ENCODE results near the gene ADARB2.

The ADARB2 gene

GRCh38 chr10:1216574-1217236 is 520.6 kb downstream of the ADARB2 start:
- DNase-seq (ENCODE audit: low read depth in 2 of 3, low spot score in 1 of 3): no peak

- DNase-seq (ENCODE audit: low read depth in 2 of 3, low spot score in 1 of 3): no peak
These were observed 521.3 kb downstream of the ADARB2 start for GRCh38 chr10:1215862-1216573.

GRCh38 chr10:1214882-1215540 is 522.3 kb downstream of the ADARB2 start:
- DNase-seq (ENCODE audit: low read depth in 2 of 3, low spot score in 1 of 3): no peak

- no peak for DNase-seq (ENCODE audit: low read depth in 2 of 3, low spot score in 1 of 3)
These were observed 523.2 kb downstream of the ADARB2 start for GRCh38 chr10:1214071-1214675.

- no peak for DNase-seq (ENCODE audit: low read depth in 2 of 3, low spot score in 1 of 3)
These were observed 523.9 kb downstream of the ADARB2 start for GRCh38 chr10:1213252-1214070.

- DNase-seq (ENCODE audit: low read depth in 2 of 3, low spot score in 1 of 3): no peak
These were observed 524.7 kb downstream of the ADARB2 start for GRCh38 chr10:1212571-1213141.

- no peak for DNase-seq (ENCODE audit: low read depth in 2 of 3, low spot score in 1 of 3)
These were observed 525.3 kb downstream of the ADARB2 start for GRCh38 chr10:1211844-1212570.

GRCh38 chr10:1210667-1211066 is 526.7 kb downstream of the ADARB2 start:
- DNase-seq (ENCODE audit: low read depth in 2 of 3, low spot score in 1 of 3): no peak

GRCh38 chr10:1209355-1209979 is 527.9 kb downstream of the ADARB2 start:
- DNase-seq (ENCODE audit: low read depth in 2 of 3, low spot score in 1 of 3): no peak

GRCh38 chr10:1208366-1209311 is 528.7 kb downstream of the ADARB2 start:
- DNase-seq (ENCODE audit: low read depth in 2 of 3, low spot score in 1 of 3): no peak

GRCh38 chr10:1206601-1207000 is 530.7 kb downstream of the ADARB2 start:
- no peak for DNase-seq (ENCODE audit: low read depth in 2 of 3, low spot score in 1 of 3)

GRCh38 chr10:1206101-1206500 is 531.2 kb downstream of the ADARB2 start:
- DNase-seq (ENCODE audit: low read depth in 2 of 3, low spot score in 1 of 3): no peak

GRCh38 chr10:1205450-1206030 is 531.8 kb downstream of the ADARB2 start:
- no peak for DNase-seq (ENCODE audit: low read depth in 2 of 3, low spot score in 1 of 3)

- DNase-seq (ENCODE audit: low read depth in 2 of 3, low spot score in 1 of 3): no peak
These were observed 532.6 kb downstream of the ADARB2 start for GRCh38 chr10:1204434-1205326.

GRCh38 chr10:1203704-1204103 is 533.6 kb downstream of the ADARB2 start:
- no peak for DNase-seq (ENCODE audit: low read depth in 2 of 3, low spot score in 1 of 3)

- no peak for DNase-seq (ENCODE audit: low read depth in 2 of 3, low spot score in 1 of 3)
These were observed 534.1 kb downstream of the ADARB2 start for GRCh38 chr10:1203216-1203615.

GRCh38 chr10:1202343-1202742 is 535.0 kb downstream of the ADARB2 start:
- no peak for DNase-seq (ENCODE audit: low read depth in 2 of 3, low spot score in 1 of 3)
